Measurements from ENCODE around the gene MED27.

DNA sequence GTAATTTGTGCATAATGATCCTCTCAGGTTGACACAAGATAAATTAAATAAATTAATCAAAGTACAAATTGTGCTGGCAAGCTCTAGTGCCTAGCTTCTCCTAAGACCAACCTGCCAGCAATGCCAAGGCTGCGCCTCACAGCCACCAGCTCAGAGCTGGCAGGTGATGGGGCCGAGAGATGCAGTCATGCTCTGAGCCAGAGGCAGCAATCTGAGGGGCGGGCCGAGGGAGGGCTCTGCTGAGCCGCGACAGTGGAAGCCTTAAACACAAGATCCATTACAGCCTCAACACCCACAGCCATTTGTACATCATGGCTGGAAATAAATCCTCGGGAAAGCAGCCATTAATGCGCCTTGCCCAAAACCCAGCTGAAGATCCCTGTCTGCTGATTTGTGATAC, 20.3 kb downstream of the MED27 start:
- TF ChIP-seq, protein P1, sequence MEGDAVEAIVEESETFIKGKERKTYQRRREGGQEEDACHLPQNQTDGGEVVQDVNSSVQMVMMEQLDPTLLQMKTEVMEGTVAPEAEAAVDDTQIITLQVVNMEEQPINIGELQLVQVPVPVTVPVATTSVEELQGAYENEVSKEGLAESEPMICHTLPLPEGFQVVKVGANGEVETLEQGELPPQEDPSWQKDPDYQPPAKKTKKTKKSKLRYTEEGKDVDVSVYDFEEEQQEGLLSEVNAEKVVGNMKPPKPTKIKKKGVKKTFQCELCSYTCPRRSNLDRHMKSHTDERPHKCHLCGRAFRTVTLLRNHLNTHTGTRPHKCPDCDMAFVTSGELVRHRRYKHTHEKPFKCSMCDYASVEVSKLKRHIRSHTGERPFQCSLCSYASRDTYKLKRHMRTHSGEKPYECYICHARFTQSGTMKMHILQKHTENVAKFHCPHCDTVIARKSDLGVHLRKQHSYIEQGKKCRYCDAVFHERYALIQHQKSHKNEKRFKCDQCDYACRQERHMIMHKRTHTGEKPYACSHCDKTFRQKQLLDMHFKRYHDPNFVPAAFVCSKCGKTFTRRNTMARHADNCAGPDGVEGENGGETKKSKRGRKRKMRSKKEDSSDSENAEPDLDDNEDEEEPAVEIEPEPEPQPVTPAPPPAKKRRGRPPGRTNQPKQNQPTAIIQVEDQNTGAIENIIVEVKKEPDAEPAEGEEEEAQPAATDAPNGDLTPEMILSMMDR (IDR thresholded peaks at IDR 0.05): no peak
- no peak for TF ChIP-seq POLR2A (IDR thresholded peaks at IDR 0.05)
- no peak for TF ChIP-seq POLR2AphosphoS5 (IDR thresholded peaks at IDR 0.05)
